Hepatic stellate cell (primary cell): Measurements from ENCODE around the gene HSPA1L.
"Not testable (repeated sequence)": the region's sequence is repeated elsewhere in the genome, so short reads cannot be mapped to it uniquely, and the experiment has no call there.

Experiments used
- DNase-seq: peaks from one replicate; pipeline ENCODE4 v3.0.0; 2011; ENCODE audit warnings: low spot score

Gene HSPA1L

DNA sequence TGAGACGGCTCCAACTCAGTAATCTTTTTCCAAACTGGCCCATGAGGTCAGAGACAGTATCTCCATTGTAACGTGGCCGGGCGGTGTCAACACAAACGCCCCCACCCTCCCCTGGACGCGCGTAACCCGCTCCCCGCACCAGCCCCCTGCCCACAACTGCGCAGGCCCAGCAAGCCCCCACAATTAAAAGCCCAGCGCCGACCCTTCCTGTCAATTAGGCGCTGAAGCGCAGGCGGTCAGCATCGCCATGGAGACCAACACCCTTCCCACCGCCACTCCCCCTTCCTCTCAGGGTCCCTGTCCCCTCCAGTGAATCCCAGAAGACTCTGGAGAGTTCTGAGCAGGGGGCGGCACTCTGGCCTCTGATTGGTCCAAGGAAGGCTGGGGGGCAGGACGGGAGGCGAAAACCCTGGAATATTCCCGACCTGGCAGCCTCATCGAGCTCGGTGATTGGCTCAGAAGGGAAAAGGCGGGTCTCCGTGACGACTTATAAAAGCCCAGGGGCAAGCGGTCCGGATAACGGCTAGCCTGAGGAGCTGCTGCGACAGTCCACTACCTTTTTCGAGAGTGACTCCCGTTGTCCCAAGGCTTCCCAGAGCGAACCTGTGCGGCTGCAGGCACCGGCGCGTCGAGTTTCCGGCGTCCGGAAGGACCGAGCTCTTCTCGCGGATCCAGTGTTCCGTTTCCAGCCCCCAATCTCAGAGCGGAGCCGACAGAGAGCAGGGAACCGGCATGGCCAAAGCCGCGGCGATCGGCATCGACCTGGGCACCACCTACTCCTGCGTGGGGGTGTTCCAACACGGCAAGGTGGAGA is at the start of gene HSPA1L, which contains the start of gene HSPA1A:
Gene HSPA1L, minus strand, starts transcription at position 259 of the 814 bp plus-strand sequence. CDS start 3,311 bp downstream, outside the sequence.
Gene HSPA1A, plus strand, starts transcription at position 519 of the 814 bp plus-strand sequence. Its CDS starts 214 bp downstream, at position 733.
- peak; percentile 99 for DNase-seq

DNA sequence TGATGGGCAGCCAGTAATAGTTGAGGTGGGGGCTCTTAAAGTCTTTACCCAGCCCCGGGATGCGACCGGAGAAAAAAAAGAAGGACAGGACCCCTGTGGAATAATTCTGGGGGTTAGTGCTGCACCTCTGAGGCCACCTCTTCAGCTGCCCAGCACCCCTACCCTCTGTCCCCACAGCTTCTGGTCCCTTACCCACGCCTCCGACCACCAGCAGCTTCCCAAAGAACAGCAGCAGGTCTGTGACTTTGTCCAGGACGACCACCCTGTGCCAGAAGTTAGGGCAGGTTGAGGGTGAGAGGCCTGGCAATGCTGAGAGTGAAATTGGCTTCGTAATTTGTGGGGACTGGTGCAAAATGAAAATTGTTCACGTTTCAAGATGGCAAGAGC is 49.7 kb upstream of the HSPA1L start:
- no peak for DNase-seq

DNA sequence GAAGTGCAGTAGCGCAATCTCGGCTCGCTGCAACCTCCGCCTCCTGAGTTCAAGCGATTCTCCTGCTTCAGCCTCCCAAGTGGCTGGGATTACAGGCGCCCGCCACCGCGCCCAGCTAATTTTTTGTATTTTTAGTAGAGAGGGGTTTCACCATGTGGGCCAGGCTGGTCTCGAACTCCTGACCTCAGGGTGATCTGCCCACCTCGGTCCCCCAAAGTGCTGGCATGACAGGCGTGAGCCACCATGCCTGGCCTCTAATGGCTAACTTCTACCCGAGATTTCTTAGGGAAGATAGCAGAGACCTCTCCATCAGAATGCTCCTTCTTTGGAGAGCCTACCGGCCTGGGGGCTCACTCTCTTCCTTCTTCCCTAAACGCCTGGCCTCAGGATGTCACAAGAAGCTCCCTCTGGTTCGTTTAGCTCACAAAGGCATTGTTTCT is 49.1 kb upstream of the HSPA1L start:
- DNase-seq = not testable (repeated sequence)

DNA sequence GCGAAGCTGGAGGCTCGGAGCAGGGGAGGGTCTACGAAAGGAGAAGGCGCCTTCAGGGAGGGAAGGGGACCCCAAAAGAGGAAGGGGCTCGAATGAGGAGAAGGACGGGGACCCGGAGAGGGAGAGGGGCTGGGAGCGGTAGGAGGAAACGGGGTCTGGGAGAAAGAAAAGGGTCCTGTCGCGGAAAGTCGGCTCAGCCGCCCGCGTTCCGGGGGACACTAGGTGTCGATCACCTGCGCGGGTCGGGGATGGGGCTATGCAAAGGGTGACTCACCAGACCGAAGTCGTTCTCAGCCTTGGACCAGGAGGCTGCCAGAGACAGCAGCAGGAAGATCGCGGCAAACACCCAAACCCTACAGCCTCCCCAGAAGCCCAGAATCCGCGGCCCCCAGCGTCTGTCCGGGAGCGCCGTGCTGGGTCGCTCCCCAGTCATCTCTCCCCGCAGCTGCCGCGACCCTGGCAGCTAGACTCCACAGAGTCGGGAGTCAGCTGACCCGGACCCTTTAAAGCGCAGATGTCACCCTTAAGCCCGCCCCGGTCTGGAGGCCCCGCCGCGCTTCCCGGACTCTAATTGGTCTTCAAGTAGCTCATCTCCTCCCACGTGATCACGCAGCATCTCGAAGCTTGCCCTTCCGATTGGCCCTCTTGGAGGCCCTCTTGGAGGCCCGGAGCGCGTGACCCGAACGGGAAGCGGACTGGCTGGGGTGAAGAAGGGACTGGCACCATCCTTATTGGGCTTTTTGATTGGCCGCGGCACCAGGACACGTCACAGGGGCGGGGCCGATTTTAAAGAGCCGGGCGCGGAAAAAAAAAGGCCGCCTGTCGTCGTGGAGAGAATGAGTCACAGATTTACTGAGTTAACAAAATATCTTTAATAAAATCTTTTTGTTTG is 47.5 kb upstream of the HSPA1L start, which contains the start of gene NEU1:
Gene NEU1, minus strand, starts transcription at position 478 of the 892 bp plus-strand sequence. Its CDS starts 45 bp downstream, at position 433.
- peak; percentile 100 for DNase-seq

DNA sequence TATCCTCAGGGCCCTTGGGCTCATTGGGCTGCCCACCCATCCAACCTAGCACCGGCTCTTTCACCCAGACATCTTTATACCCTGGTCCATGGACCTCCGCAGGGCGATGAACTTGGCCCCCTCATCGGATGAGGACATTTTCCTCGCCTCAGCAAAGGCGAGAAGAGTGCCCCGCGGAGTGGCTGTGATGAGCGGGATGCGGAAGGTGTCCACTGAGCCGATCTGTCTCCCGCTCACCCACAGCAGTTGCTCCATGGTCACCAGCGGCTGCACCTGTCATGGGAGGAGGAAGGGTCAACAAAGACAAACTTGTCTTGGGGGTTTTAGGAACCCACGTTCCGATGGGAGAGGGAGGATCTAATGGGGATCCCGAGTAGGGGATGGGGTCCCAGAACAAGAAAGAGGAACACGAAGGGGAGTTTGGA is 46.8 kb upstream of the HSPA1L start:
- no peak for DNase-seq

DNA sequence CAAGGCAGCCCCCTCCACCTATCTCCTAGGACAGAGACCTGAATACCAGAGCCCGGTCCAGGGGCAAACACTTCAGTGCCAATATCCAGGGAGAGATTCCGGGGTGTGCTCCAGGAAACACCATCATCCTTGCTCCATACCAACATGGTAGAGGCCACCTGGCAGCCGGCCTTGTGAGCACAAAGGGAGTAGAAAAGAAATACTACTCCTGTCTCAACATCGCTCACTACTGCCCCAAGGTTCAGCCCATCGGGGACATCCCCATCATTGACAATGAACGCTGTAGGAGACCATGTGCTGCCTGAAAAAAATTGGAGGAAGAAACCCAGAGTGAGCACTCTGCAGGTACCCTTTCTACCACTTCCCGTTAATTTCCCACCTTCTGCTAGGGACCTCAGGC is 46.1 kb upstream of the HSPA1L start:
- no peak for DNase-seq

DNA sequence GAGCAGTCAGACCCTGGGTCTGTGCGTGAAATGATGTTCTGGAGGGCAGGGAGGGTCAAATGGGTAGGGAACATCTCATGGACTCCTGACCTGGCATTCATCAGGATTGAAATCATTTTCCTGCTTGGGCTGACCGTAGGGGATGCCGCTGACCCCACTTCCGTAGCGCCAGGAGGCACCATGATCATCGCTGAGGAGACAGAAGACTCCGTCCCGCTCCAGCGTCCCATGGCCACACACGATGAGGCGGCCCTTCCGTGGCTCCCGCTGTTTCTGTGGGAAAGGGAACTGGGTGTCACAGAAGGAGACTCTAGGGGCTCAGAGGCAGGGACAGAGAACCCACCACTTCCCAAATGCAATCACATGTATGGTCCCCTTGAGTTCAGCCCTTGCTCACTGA is 45.3 kb upstream of the HSPA1L start:
- no peak for DNase-seq

DNA sequence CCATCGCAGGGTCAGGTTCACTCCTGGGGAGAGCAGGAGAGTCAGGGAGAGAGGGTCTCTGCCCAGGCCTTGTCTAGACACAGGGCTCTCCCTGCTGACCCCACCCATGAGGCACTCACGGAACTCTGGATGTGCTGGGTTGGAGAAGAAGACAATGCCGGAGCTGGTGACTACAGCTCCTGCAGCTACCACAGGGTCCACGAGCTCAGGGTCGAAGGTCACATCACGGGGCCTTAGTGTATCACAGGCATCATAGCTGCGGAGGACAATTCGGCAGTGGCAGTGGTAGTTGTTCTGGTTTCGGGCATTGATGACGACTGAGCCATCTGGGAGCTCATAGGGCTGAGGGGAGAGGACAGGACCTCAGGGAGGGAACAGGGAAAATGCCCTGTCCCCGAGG is 44.8 kb upstream of the HSPA1L start:
- no peak for DNase-seq

DNA sequence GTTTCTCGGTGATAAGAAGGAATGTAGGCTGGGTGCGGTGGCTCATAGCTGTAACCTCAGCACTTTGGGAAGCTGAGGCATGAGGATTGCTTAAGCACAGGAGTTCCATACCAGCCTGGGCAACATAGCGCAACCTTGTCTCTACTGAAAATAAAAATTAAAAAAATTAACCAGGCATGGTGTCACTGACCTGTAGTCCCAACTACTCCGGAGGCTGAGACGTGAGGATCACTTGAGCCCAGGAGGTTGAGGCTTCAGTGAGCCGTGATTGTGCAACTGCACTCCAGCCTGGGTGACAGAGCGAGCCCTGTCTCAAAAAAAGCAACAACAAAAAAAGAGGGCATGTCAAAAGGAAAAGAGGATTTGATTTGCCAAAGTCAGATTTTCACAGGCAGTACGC is 43.6 kb upstream of the HSPA1L start:
- DNase-seq = no peak

DNA sequence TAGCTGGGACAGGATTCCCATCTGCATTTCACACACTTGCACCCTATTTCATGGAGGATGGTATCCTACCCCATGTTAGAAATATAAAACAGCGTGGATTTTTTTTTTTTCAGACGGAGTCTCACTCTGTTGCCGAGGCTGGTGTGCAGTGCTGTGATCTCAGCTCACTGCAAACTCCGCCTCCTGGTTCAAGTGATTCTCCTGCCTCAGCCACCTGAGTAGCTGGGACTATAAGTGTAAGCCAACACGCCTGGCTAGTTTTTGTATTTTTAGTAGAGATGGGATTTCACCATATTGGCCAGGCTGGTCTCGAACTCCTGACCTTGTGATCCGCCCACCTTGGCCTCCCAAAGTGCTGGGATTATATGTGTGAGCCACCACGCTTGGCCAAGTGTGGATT is 42.7 kb upstream of the HSPA1L start:
- DNase-seq = not testable (repeated sequence)

DNA sequence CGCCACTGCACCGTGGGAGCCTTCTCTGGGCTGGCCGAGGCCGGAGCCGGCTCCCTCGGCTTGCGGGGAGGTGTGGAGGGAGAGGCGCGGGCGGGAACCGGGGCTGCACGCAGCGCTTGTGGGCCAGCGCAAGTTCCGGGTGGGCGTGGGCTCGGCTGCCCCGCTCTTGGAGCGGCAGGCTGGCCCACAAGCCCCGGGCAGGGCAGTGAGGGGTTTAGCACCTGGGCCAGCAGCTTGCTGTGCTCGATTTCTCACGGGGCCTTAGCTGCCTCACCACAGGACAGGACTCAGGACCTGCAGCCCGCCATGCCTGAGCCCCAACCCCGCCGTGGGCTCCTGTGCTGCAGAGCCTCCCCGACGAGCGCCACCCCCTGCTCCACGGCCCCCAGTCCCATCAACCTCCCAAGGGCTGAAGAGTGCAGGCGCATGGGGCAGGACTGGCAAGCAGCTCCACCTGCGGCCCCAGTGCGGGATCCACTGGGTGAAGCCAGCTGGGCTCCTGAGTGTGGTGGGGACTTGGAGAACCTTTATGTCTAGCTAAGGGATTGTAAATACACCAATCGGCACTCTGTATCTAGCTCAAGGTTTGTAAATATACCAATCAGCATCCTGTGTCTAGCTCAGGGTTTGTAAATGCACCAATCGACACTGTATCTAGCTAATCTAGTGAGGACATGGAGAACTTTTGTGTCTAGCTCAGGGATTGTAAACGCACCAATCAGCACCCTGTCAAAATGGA is 37.1 kb upstream of the HSPA1L start:
- DNase-seq = not testable (repeated sequence)

DNA sequence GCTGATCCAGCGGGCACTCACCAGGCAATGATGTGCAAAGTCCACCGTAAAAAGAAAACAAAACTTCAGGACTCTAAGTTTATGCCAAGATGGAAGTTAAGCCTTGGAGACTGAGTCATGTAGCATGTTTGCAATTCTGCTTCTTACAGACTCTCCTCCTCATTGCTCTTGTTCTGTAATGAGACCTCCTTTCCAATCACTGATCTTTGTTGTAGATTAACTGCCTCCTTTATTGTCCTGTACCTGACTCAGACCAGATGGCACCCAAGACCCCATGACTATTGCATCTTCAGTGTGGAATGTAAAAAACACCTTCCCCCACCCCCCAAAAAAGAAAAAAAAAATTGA is 36.4 kb upstream of the HSPA1L start:
- DNase-seq = no peak

DNA sequence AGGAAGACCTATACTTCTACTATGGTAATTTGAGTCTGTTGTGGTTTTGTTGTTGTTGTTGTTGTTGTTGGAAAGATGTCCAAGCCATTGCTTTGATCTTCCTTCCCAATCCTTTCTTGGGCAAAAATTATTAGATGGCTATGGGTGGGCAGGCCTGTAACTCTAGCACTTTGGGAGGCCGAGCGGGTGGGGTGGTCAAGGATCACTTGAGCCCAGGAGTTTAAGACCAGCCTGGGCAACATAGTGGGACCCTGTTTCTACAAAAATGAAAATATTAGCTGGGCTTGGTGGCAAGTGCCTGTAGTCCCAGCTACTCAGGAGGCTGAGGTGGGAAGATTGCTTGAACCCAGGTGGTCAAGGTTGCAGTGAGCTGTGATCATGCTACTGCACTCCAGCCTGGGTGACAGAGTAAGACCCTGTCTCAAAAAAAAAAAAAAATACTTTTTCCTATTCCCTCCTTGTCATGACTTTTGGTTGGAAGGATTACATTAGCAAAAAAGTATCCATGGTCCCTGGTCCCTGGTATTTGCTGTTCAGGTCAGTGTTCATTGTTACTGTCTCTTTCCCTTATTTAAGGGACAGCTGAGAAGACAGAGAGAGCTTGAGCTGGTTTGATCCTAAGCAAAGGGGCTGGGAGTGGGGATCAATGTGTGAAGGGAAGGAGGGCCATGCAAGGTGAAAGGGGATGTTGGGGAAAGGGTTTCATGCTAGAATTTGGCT is 35.8 kb upstream of the HSPA1L start:
- no peak for DNase-seq

DNA sequence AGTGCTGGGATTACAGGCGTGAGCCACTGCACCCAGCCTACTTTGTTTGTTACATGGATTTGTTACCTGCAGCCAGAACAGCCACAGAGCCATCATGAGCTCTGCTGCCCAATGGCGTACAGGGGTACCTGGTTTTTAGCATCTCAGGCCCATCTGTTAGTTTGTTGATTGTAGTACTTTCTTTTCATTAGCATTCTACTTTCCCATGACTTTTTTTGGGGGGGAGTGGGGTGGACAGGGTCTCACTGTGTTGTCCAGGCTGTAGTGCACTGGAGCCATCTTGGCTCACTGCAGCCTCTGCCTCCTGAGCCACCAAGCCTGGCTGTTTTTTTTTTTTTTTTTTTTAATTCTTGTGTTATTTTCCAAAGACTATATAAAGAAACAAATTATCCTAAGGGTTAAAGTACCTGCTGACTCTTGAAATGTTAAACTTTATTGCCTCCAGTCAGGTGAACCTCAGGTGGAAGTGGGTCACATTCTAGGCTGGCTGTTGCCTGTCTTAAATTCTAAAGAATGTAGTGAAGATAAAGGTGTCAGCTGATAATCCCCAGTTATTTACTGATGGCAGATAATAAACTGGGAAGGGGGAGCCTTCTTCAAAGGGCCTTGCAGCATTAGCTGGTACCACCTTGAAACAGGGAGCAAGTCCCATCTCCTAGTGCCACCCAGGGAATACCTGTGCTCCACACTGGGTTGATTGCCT is 32.3 kb upstream of the HSPA1L start:
- no peak for DNase-seq

DNA sequence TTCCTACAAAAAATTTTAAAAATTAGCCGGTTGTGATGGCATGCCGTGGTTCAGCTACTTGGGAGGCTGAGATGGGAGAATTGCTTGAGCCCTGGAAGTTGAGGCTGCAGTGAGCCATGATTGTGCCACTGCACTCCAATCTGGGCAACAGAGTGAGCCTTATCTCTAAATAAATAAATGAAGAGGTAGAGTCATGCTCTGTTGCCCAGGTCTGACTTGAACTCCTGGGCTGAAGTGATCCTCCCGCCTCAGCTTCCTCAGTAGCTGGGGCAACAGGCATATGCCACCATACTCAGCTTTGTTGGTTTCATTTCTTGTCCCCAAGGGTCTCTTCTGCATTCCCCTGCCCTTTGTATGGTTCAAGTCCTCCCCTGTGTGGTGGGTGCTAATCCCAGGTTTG is 29.4 kb upstream of the HSPA1L start:
- DNase-seq = no peak

DNA sequence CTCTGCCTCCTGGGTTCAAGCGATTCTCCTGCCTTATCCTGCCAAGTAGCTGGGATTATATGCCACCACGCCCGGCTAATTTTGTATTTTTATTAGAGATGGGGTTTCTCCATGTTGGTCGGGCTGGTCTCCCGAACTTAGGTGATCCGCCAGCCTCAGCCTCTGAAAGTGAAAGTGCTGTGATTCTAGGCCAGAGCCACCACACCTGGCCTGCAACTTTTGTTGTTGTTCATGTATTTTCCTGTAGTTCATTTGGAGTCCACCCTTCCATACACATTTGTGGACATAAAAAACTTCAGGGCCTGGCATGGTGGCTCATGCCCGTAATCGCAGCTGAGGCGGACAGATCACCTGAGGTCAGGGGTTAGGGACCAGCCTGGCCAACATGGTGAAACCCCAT is 27.0 kb upstream of the HSPA1L start:
- no peak for DNase-seq

DNA sequence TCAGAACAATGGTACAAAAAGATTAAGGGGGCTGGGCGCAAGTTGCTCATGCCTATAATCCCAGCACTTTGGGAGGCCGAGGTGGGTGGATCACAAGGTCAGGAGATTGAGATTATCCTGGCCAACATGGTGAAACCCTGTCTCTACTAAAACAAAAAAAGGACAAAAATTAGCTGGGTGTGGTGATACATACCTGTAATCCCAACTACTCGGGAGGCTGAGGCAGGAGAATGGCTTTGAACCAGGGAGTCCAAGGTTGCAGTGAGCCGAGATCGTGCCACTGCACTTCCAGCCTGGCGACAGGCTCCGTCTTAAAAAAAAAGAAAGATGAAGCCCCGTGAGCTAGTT is 24.7 kb upstream of the HSPA1L start:
- not testable (repeated sequence) for DNase-seq

DNA sequence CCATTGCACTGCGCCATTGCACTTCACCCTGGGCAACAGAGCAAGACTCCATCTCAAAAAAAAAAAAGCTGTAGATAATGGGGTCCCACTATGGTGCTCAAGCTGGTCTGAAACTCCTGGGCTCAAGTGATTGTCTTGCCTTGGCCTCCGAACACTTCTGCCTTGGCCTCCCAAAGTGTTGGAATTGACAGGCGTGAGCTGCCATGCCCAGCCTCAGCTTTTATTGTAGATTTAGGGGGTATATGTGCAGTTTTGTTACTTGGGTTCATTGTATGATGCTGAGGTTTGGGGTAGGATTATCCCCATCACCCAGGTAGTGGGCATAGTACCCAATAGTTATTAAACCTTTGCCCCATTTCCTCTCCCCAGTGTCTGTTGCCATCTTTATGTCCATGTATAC is 23.9 kb upstream of the HSPA1L start:
- DNase-seq = no peak

DNA sequence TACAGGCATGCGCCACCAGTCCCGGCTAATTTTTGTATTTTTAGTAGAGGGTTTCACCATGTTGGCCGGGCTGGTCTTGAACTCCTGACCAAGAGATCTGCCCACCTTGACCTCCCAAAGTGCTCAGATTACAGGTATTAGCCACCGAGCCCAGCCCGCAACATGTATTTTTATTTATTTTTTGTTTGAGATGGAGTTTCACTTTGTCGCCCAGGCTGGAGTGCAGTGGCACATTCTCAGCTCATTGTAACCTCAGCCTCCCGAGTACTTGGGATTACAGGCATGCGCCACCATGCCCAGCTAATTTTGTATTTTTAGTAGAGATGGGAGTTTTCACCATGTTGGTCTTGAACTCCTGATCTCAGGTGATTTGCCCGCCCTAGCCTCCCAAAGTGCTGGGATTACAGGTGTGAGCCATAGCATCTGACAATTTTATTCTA is 23.1 kb upstream of the HSPA1L start:
- DNase-seq = not testable (repeated sequence)

DNA sequence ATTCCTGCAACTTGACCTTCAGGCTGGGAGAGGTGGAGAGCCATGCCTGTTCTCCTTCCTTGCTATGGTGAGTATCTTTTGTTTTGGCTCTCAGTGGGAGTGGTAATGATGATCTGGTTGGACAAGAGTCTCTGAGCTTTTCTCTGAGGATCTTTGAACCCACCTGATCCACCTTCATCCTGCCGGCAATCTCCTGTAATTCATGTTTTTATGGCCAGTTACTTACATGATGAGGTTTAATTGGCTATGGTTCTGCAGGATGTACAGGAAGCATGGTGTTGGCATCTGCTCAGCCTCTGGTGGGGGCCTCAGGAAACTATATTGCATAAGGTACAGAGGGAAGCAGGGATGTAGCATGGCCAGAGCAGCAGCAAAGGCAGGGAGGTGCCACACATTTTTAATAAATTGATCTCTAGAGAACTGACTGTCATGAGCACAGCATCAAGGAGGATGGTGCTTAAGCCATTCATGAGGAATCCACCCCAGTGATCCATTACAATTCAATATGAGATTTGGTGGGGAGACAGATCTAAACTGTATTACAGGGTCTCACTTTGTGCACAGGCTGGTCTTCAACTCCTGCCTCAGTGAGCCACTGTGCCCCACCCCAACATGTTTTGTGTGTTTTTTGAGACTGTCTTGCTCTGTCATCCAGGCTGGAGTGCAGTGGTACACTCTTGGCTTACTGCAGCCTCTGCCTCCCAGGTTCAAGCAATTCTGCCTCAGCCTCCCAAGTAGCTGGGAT is 22.5 kb upstream of the HSPA1L start:
- DNase-seq = no peak
